ENCODE results near the gene OPHN1. TPM values are rescaled to one million over a fixed set of nuclear protein-coding genes. Genes with fewer than 3 reads are reported as not detected.

Gene OPHN1
- total and polyA plus RNA-seq, 12 donors, result 2.1 to 7.1 (median 5.2) TPM

DNA sequence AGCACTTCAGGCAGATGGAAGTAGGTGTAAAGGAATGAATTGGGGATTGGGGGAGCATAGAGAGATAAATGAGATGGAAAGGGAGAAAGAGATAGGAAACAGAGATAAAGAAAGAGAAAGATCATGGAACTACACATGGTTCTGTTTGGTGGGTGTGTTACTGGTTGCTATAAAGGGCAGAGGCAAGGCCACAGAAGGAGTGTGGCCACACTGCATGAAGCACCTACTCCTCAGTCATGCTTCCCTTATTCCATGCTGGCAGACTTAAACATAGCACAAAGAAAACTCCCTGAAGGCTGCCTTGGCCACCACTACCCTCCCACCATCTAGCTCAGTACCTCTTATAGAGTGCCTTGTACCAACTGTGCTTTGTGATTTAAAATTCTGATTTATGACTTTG is 56.9 kb downstream of the OPHN1 start:
- DNase-seq (no peak), ATAC-seq (no peak)
- no peaks in the 10 kb centered on the region for H3K9me3 ChIP-seq
- TF ChIP-seq, protein P1, sequence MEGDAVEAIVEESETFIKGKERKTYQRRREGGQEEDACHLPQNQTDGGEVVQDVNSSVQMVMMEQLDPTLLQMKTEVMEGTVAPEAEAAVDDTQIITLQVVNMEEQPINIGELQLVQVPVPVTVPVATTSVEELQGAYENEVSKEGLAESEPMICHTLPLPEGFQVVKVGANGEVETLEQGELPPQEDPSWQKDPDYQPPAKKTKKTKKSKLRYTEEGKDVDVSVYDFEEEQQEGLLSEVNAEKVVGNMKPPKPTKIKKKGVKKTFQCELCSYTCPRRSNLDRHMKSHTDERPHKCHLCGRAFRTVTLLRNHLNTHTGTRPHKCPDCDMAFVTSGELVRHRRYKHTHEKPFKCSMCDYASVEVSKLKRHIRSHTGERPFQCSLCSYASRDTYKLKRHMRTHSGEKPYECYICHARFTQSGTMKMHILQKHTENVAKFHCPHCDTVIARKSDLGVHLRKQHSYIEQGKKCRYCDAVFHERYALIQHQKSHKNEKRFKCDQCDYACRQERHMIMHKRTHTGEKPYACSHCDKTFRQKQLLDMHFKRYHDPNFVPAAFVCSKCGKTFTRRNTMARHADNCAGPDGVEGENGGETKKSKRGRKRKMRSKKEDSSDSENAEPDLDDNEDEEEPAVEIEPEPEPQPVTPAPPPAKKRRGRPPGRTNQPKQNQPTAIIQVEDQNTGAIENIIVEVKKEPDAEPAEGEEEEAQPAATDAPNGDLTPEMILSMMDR (IDR thresholded peaks at IDR 0.05), result no peak
- no peaks in the 10 kb centered on the region for H3K27me3 ChIP-seq
- intact Hi-C loops (cut with DNase I), result no loop called here
- H3K27ac ChIP-seq, result no peak overlapping the region
- no peaks in the 10 kb centered on the region for H3K4me1 ChIP-seq
- no peak overlapping the region for H3K4me3 ChIP-seq
- H3K36me3 ChIP-seq, result no peaks in the 10 kb centered on the region

DNA sequence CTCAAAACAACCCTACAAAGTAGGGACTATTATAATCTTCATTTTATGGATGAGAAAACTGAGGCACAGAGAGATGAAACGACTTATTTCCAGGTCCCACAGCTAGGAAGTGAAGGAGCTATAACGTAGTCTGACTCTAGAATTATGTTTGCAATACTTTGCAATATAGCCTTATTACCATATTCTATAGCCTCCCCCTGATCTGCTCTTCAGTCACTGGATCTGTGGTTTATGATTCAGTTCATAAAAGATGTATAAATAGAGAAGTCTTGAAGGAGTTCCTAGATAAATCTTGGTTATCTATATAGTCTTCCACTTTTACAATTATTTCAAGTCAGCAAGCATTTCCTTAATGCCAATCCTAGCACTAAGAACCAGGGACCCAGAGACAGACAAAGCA is 57.5 kb downstream of the OPHN1 start:
- no peaks in the 10 kb centered on the region for H3K27me3 ChIP-seq
- no peak overlapping the region for H3K27ac ChIP-seq
- H3K4me3 ChIP-seq, result no peak overlapping the region
- no peaks in the 10 kb centered on the region for H3K9me3 ChIP-seq
- H3K4me1 ChIP-seq, result no peaks in the 10 kb centered on the region
- no peak for ATAC-seq
- WGBS, 2 donors, result 87 to 92% methylated on average over 2 of the region's 2 CpGs
- TF ChIP-seq, protein P1 (IDR thresholded peaks at IDR 0.05), result no peak
- no peak for DNase-seq
- H3K36me3 ChIP-seq, result no peaks in the 10 kb centered on the region
- intact Hi-C loops (cut with DNase I), result no loop called here

DNA sequence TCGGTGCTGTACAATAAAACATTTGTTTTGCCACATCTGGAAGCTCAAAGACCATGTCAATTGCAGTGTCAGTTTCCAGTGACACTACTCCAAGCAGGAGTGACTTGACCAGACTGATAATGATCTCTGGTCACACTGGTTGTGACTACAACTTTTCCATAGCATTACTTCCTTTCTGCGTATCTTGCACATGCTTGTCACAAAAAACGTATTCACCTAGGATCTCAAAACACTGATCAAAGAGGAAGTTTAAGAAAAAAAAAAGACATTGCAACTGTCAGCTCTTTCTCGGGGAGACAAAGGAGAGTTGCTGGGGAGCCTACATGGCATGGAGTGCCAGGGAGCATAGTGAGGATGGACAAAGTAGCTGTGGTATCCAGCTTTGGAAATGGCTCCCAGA is 60.6 kb downstream of the OPHN1 start:
- H3K4me1 ChIP-seq, result no peaks in the 10 kb centered on the region
- intact Hi-C loops (cut with DNase I), result no loop called here
- H3K27ac ChIP-seq, result no peak overlapping the region
- no peak for ATAC-seq
- peaks cover 0 to 14% (median 4%) of the 10 kb centered on the region in 11 donors for H3K9me3 ChIP-seq
- H3K4me3 ChIP-seq, result no peak overlapping the region
- no peak for DNase-seq
- 82 to 87% methylated on average over 4 of the region's 4 CpGs for WGBS, 2 donors
- H3K27me3 ChIP-seq, result no peaks in the 10 kb centered on the region
- no peaks in the 10 kb centered on the region for H3K36me3 ChIP-seq
- TF ChIP-seq, protein P1 (IDR thresholded peaks at IDR 0.05), result no peak

DNA sequence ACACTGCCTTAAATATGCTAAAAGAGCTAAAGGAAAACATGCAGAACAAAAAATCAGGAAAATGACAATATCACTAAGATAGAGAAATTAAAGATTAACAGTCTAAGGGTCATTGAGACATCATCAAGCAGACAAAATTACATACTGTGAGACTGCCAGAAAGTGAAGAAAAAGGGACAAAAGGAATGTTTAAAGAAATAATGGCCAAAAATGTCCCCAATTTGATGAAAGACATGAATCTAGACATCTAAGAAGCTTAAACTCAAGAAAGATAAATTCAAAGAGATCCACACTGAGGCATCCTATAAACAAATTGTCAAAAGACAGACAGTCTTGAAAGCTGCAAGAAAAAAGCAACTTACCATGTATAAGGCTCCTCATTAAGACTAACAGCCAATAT is 63.7 kb downstream of the OPHN1 start:
- no peak for ATAC-seq
- intact Hi-C loops (cut with DNase I), result no loop called here
- peaks cover 0 to 14% (median 4%) of the 10 kb centered on the region in 11 donors for H3K9me3 ChIP-seq
- DNase-seq, result no peak
- no peak overlapping the region for H3K27ac ChIP-seq
- H3K4me3 ChIP-seq, result no peak overlapping the region
- H3K27me3 ChIP-seq, result no peaks in the 10 kb centered on the region
- H3K36me3 ChIP-seq, result no peaks in the 10 kb centered on the region
- TF ChIP-seq, protein P1 (IDR thresholded peaks at IDR 0.05), result no peak
- peaks cover 0 to 7% (median 0%) of the 10 kb centered on the region in 9 donors for H3K4me1 ChIP-seq
